SK-N-SH treated with all-trans-retinoic acid at 6 μM for 48 hours (cell line): ENCODE measurements around the gene DHCR7.

Experiments
- ATAC-seq: fragments of 200-7000 bp; cut with Tn5 transposase; 3 replicates; pipeline ENCODE4 v1.9.1; 2020; ENCODE audit warnings: mild to moderate bottlenecking, moderate library complexity
- ARNTL ChIP-seq: fragments of 450-650 bp; formaldehyde crosslinking; IDR thresholded peaks from 2 replicates; pipeline ENCODE4 v1.5.0; 2020; ENCODE audit warnings: low read depth, mild to moderate bottlenecking, moderate library complexity, borderline replicate concordance
- BACH2 ChIP-seq: fragments of 250-450 bp; sonication (Bioruptor Pico); IDR thresholded peaks from 2 replicates; pipeline ENCODE4 v1.9.0; 2021; ENCODE audit warnings: mild to moderate bottlenecking, borderline replicate concordance
- CSDC2 ChIP-seq: fragments of 250-450 bp; sonication (Bioruptor Pico); IDR thresholded peaks from 2 replicates; pipeline ENCODE4 v1.5.0; 2020; ENCODE audit warnings: mild to moderate bottlenecking, moderate library complexity
- ESRRG ChIP-seq: fragments of 250-450 bp; sonication (Bioruptor Pico); IDR thresholded peaks from 2 replicates; pipeline ENCODE4 v1.6.1; 2021; ENCODE audit warnings: mild to moderate bottlenecking
- GLIS3 ChIP-seq: fragments of 250-450 bp; sonication (Bioruptor Pico); IDR thresholded peaks from 2 replicates; pipeline ENCODE4 v1.5.0; 2020; ENCODE audit warnings: mild to moderate bottlenecking, moderate library complexity
- ISL1 ChIP-seq: fragments of 250-450 bp; sonication (Bioruptor Pico); IDR thresholded peaks from 2 replicates; pipeline ENCODE4 v2.1.2; 2022; ENCODE audit warnings: mild to moderate bottlenecking, moderate library complexity
- OSR1 ChIP-seq: fragments of 250-450 bp; sonication (Bioruptor Pico); IDR thresholded peaks from 2 replicates; pipeline ENCODE4 v1.8.0; 2022; ENCODE audit warnings: moderate library complexity, mild to moderate bottlenecking, inconsistent platforms
- PPARA ChIP-seq: fragments of 250-450 bp; sonication (Bioruptor Pico); IDR thresholded peaks from 2 replicates; pipeline ENCODE4 v1.5.0; 2020; ENCODE audit warnings: mild to moderate bottlenecking, borderline replicate concordance
- RARB ChIP-seq: fragments of 250-450 bp; sonication (Bioruptor Pico); IDR thresholded peaks from 2 replicates; pipeline ENCODE4 v1.8.0; 2021; ENCODE audit warnings: mild to moderate bottlenecking, moderate library complexity
- SNAI2 ChIP-seq: fragments of 250-450 bp; sonication (Bioruptor Pico); IDR thresholded peaks from 2 replicates; pipeline ENCODE4 v1.5.0; 2020; ENCODE audit warnings: mild to moderate bottlenecking, moderate library complexity
- TCF4 ChIP-seq: fragments of 250-450 bp; sonication (Bioruptor Pico); IDR thresholded peaks from 2 replicates; pipeline ENCODE4 v1.8.0; 2021; ENCODE audit warnings: mild to moderate bottlenecking, moderate library complexity, borderline replicate concordance
- TOX ChIP-seq: fragments of 250-450 bp; sonication (Bioruptor Pico); IDR thresholded peaks from 2 replicates; pipeline ENCODE4 v1.8.0; 2021; ENCODE audit warnings: mild to moderate bottlenecking, moderate library complexity, borderline replicate concordance
- ZC3H10 ChIP-seq: fragments of 250-450 bp; sonication (Bioruptor Pico); IDR thresholded peaks from 2 replicates; pipeline ENCODE4 v1.5.1; 2021; ENCODE audit warnings: mild to moderate bottlenecking, moderate library complexity
- ZFP3 ChIP-seq: fragments of 250-450 bp; sonication (Bioruptor Pico); IDR thresholded peaks from 2 replicates; pipeline ENCODE4 v1.5.0; 2020; ENCODE audit warnings: mild to moderate bottlenecking, moderate library complexity
- ZFP30 ChIP-seq: fragments of 450-650 bp; formaldehyde crosslinking; IDR thresholded peaks from 2 replicates; pipeline ENCODE4 v1.5.0; 2022; ENCODE audit warnings: mild to moderate bottlenecking, moderate library complexity
- ZNF565 ChIP-seq: fragments of 450-650 bp; formaldehyde crosslinking; conservative IDR thresholded peaks from 2 replicates; pipeline ENCODE4 v1.5.0; 2020; ENCODE audit warnings: low read depth, mild to moderate bottlenecking, moderate library complexity
- ZNF70 ChIP-seq: fragments of 450-650 bp; formaldehyde crosslinking; IDR thresholded peaks from 2 replicates; pipeline ENCODE4 v1.5.0; 2020; ENCODE audit warnings: mild to moderate bottlenecking, moderate library complexity
- ZNF8 ChIP-seq: fragments of 450-650 bp; formaldehyde crosslinking; IDR thresholded peaks from 2 replicates; pipeline ENCODE4 v1.5.0; 2020; ENCODE audit warnings: mild to moderate bottlenecking, moderate library complexity
- TF ChIP-seq, protein P1 (sequence below): fragments of 250-450 bp; sonication (Bioruptor Pico); IDR thresholded peaks from 2 replicates; pipeline ENCODE4 v1.8.0; 2020; ENCODE audit warnings: mild to moderate bottlenecking, moderate library complexity, borderline replicate concordance
- TF ChIP-seq, protein P2 (sequence below): fragments of 250-450 bp; sonication (Bioruptor Pico); IDR thresholded peaks from 2 replicates; pipeline ENCODE4 v1.5.1; 2020; ENCODE audit warnings: low read depth, mild to moderate bottlenecking, moderate library complexity
- TF ChIP-seq, protein P3 (sequence below): fragments of 250-450 bp; sonication (Bioruptor Pico); IDR thresholded peaks from 2 replicates; pipeline ENCODE4 v1.8.0; 2021; ENCODE audit warnings: low read depth, mild to moderate bottlenecking, moderate library complexity, borderline replicate concordance
- TF ChIP-seq, protein P4 (sequence below): fragments of 250-450 bp; sonication (Bioruptor Pico); IDR thresholded peaks from 2 replicates; pipeline ENCODE4 v1.5.1; 2021; ENCODE audit warnings: mild to moderate bottlenecking, moderate library complexity

DHCR7 gene

DNA sequence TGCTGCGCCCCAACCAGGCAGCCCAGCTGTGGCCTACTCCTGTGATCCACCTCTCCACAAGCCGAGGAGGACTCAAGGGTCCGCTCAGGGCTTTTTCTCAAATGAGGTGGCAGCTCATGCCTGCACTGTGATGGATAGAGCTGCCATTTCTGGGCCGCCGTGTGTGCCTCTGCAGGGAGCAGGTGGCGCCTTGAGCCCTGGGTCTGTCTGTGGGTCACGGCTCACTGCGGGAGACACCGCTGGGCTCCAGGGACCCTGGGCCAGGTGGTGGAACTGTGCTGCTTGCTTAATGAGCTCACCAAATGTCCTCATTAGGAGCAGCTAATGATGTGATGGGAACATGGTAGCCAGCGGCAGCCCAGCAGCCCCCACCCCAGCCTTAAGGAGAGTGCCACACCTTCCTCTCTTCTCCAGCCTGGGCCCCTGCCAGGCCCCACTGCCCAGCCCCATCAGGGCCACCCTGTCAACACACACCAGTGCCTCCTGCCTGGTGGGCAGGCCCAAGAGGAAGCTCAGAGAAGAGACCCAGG, 50.8 kb downstream of the DHCR7 start:
- no peak for ATAC-seq
- TF ChIP-seq OSR1 (CRISPR knock-in tag): no peak
- TF ChIP-seq, protein P1, sequence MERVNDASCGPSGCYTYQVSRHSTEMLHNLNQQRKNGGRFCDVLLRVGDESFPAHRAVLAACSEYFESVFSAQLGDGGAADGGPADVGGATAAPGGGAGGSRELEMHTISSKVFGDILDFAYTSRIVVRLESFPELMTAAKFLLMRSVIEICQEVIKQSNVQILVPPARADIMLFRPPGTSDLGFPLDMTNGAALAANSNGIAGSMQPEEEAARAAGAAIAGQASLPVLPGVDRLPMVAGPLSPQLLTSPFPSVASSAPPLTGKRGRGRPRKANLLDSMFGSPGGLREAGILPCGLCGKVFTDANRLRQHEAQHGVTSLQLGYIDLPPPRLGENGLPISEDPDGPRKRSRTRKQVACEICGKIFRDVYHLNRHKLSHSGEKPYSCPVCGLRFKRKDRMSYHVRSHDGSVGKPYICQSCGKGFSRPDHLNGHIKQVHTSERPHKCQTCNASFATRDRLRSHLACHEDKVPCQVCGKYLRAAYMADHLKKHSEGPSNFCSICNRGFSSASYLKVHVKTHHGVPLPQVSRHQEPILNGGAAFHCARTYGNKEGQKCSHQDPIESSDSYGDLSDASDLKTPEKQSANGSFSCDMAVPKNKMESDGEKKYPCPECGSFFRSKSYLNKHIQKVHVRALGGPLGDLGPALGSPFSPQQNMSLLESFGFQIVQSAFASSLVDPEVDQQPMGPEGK (CRISPR knock-in tag): no peak
- TF ChIP-seq ARNTL: no peak
- no peak for TF ChIP-seq PPARA (CRISPR knock-in tag)
- no peak for TF ChIP-seq ZFP3 (CRISPR knock-in tag)
- no peak for TF ChIP-seq TOX (CRISPR knock-in tag)
- TF ChIP-seq GLIS3 (CRISPR knock-in tag): no peak
- no peak for TF ChIP-seq ZC3H10 (CRISPR knock-in tag)
- TF ChIP-seq, protein P2, sequence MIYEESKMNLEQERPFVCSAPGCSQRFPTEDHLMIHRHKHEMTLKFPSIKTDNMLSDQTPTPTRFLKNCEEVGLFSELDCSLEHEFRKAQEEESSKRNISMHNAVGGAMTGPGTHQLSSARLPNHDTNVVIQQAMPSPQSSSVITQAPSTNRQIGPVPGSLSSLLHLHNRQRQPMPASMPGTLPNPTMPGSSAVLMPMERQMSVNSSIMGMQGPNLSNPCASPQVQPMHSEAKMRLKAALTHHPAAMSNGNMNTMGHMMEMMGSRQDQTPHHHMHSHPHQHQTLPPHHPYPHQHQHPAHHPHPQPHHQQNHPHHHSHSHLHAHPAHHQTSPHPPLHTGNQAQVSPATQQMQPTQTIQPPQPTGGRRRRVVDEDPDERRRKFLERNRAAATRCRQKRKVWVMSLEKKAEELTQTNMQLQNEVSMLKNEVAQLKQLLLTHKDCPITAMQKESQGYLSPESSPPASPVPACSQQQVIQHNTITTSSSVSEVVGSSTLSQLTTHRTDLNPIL: no peak
- TF ChIP-seq ESRRG (CRISPR knock-in tag): no peak

DNA sequence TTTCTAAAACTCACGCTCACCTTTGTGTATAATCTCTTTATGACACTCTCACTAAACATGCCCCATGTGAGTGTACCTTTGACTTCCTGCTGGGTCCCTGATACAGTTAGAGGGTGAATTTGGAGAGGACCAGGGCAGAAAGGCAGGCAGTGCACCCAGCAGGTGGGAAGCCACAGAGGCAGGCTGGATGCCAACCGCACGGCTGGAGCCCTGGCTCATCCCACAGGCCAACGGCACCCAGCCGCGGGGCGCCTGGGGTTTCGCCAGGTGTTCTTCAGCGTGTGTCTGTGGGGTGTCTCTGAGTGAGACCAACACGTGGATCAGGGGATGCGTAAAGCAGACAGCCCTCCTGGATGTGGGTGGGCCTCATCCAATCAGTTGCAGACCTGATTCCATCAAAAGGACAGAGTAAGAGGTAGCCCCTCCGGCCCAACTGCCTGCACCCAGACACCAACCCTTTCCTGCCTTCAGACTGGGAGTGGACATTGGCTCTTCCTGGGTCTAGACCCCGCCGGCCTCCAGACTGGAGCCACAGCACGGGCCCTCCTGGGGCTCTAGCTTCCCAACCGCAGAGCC, 51.6 kb downstream of the DHCR7 start:
- ATAC-seq: no peak
- TF ChIP-seq, protein P3, sequence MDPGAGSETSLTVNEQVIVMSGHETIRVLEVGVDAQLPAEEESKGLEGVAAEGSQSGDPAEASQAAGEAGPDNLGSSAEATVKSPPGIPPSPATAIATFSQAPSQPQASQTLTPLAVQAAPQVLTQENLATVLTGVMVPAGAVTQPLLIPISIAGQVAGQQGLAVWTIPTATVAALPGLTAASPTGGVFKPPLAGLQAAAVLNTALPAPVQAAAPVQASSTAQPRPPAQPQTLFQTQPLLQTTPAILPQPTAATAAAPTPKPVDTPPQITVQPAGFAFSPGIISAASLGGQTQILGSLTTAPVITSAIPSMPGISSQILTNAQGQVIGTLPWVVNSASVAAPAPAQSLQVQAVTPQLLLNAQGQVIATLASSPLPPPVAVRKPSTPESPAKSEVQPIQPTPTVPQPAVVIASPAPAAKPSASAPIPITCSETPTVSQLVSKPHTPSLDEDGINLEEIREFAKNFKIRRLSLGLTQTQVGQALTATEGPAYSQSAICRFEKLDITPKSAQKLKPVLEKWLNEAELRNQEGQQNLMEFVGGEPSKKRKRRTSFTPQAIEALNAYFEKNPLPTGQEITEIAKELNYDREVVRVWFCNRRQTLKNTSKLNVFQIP (CRISPR knock-in tag): no peak
- no peak for TF ChIP-seq BACH2
- TF ChIP-seq ZFP30 (CRISPR knock-in tag): no peak
- no peak for TF ChIP-seq PPARA (CRISPR knock-in tag)
- TF ChIP-seq OSR1 (CRISPR knock-in tag): no peak
- no peak for TF ChIP-seq ISL1
- no peak for TF ChIP-seq ZC3H10 (CRISPR knock-in tag)
- no peak for TF ChIP-seq TOX (CRISPR knock-in tag)
- TF ChIP-seq ZNF70 (CRISPR knock-in tag): no peak
- TF ChIP-seq, protein P2: no peak
- TF ChIP-seq, all 23 proteins: peak for 0

DNA sequence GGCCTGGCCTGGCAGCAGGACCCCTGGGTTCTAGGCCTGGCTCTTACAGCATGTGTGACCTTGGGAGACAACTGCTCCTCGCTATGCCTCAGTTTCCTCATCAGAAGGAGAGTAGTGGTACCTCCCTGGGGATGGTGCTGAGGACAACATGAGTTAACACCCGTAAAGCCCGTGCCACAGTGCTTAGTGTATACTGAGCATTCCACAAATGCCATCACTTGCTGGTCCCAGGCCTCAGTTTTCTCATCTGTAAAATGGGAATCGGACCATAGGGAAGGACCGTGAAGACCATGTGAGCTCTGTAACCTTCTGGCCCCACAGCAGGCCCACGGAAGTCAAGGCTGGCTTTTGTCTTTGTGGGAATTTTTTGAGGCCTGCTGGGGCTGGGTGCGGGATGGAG, 52.4 kb downstream of the DHCR7 start:
- ATAC-seq: no peak
- TF ChIP-seq PPARA (CRISPR knock-in tag): no peak
- TF ChIP-seq RARB (CRISPR knock-in tag): no peak
- TF ChIP-seq CSDC2 (CRISPR knock-in tag): no peak
- no peak for TF ChIP-seq TOX (CRISPR knock-in tag)
- no peak for TF ChIP-seq ZC3H10 (CRISPR knock-in tag)
- no peak for TF ChIP-seq GLIS3 (CRISPR knock-in tag)
- no peak for TF ChIP-seq ESRRG (CRISPR knock-in tag)
- TF ChIP-seq, protein P3 (CRISPR knock-in tag): no peak
- no peak for TF ChIP-seq ZFP3 (CRISPR knock-in tag)
- TF ChIP-seq ZNF70 (CRISPR knock-in tag): no peak

DNA sequence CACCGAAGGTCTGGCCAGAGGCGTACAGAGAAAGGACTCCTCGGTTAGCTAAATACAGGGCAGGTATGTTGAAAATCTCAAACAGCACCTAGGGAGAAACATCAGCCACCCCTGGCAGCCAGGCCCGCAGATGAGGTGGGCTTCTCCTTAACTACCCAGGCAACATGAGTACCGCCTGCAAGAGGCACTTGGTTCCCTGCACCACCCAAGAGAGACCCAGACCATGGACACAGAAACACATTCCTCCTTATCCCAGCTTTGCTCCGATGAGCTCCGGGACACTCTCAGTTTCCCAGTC, 53.0 kb downstream of the DHCR7 start:
- no peak for ATAC-seq
- TF ChIP-seq, protein P4, sequence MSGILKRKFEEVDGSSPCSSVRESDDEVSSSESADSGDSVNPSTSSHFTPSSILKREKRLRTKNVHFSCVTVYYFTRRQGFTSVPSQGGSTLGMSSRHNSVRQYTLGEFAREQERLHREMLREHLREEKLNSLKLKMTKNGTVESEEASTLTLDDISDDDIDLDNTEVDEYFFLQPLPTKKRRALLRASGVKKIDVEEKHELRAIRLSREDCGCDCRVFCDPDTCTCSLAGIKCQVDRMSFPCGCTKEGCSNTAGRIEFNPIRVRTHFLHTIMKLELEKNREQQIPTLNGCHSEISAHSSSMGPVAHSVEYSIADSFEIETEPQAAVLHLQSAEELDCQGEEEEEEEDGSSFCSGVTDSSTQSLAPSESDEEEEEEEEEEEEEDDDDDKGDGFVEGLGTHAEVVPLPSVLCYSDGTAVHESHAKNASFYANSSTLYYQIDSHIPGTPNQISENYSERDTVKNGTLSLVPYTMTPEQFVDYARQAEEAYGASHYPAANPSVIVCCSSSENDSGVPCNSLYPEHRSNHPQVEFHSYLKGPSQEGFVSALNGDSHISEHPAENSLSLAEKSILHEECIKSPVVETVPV: no peak
- TF ChIP-seq SNAI2 (CRISPR knock-in tag) (no peak), ESRRG (CRISPR knock-in tag) (no peak), PPARA (CRISPR knock-in tag) (no peak), ZNF70 (CRISPR knock-in tag) (no peak), ZFP3 (CRISPR knock-in tag) (no peak), ZNF565 (CRISPR knock-in tag) (no peak), ZNF8 (no peak), ZFP30 (CRISPR knock-in tag) (no peak), OSR1 (CRISPR knock-in tag) (no peak), ZC3H10 (CRISPR knock-in tag) (no peak), CSDC2 (CRISPR knock-in tag) (no peak), TCF4 (CRISPR knock-in tag) (no peak)
- TF ChIP-seq, protein P2: no peak
- TF ChIP-seq, protein P1 (CRISPR knock-in tag): no peak
